Stimulated activated CD4-positive, alpha-beta T cell treated with anti-CD3 and anti-CD28 coated beads, Interleukin-1b, Interleukin-23, amount 100 ng/mL, for 1 hour (primary cell): Measurements from ENCODE around the gene CHST11.

ENCODE experiments used
- DNase-seq, 2 donors: peaks; one replicate each; pipeline ENCODE4 v3.0.0-alpha.2; 2020; ENCODE audit warnings: low read depth in 2 of 2

Gene CHST11

GRCh38 chr12:104503191-104503590 is 46.4 kb downstream of the CHST11 start:
- no peak for DNase-seq

DNA sequence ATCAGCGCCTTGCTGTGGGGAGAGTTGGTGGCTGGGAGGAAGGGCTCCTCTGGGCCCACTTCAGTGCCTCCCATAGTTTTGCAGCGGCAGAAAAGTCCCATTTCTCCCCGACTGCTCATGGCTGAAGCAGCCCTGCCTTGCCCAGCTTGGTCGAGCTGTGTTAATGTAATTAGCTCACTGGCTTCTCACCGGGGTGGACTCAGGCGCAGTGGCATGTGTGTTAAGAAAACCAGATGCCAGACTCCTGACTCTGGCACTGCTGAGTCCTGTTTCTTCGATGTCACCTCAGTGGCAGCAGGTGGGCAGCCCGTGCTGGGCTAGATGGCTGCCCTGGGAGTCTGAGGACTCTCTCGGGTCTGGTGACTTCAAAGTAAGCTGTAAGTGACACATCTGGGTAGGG is 47.4 kb downstream of the CHST11 start:
- no peak for DNase-seq

GRCh38 chr12:104505095-104505818 is 48.5 kb downstream of the CHST11 start:
- DNase-seq: no peak

GRCh38 chr12:104506676-104507401 is 50.1 kb downstream of the CHST11 start:
- no peak for DNase-seq

DNA sequence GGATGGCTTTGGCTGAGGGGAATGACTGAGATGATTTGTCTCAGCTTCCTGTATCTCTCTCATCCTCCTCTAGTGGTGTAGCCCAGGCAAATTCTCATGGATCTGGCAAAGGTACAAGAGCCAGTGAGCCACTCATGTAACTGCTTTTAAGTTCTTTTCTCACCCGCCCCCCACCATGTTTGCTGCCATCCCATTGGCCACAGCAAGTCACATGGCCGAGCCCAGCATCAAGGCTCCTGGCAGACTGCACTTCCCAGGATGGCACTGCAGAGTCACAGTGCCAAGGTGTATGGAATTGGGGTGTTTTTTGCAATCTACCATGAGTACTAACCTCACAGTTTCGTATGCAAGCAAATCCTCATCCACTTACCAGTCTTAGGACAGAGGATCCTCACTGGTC is 50.9 kb downstream of the CHST11 start:
- no peak for DNase-seq

GRCh38 chr12:104508752-104509446 is 52.2 kb downstream of the CHST11 start:
- DNase-seq: no peak

DNA sequence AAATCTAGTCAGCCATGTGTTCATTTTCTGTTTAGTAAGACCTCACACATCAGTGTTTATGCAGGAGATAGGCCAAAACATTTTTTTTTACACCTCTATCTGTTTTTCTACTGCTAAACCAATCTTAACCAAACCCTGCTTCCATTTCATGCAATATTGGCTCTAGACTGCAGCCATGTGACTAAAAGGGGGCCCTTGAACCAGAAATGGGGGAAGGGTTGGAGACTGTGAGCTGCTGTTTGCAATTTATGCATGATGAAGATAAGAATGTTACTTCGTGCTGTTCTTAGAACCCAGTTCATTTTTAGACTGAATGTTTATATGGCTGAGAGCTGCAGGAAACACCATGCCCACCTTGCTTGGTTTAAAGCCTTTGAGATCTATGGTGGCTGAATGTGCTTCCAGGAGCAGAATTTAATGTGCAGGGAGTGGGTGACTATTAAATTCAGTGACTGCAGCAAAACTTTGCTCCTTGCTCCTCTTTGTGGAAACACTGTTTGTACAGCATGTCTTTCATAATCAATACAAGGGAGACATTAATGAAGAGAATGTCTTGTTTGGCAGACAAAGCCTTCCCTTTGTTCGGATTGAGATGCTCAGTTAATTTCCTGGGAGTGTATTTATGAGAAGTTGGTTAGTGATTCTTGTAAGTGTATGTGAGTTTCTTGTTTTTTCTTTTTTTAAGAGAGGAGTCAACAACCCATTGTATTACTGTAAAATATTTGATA is 53.6 kb downstream of the CHST11 start:
- DNase-seq: no peak

GRCh38 chr12:104510873-104511440 is 54.2 kb downstream of the CHST11 start:
- no peak for DNase-seq

GRCh38 chr12:104513681-104514080 is 56.9 kb downstream of the CHST11 start:
- no peak for DNase-seq

- DNase-seq: no peak
These were observed 57.5 kb downstream of the CHST11 start for GRCh38 chr12:104514092-104514810.

DNA sequence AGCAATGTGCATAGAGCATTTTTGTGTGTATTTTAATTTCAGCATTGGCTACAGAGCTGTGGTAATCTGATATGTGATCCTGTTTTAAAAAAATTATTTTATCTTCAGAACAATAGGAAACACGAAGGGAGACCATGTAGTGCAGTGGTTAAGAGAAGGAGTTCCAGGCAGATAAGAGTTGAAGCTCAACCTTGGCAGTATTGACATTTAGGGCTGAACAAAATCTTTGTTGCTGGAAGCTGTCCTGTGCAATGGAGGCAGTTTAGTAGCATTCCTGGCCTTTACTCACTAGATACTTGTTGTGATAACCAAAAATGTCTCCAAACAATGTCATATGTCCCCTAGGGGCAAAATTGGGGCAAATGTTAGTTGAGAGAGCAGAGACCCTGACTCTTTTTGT is 59.2 kb downstream of the CHST11 start:
- no peak for DNase-seq

DNA sequence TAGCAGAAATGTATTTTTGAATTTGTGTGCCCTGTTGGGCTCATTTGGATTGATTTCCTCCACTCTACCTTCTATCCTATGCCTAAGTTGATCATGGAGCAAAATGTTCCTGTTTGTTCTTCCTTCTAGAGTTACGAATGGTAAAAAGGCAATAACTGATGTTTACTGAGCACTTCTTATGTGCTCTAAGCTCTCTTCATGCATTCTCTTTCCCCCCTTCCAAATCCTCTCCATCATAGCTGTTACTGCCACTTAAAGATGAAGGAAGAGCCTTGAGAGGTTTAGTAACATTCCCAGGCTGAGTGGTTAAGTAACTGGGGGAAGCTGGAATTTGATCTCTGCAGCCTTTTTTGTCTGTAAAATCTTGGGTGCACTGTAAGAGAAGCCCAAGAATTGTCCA is 60.1 kb downstream of the CHST11 start:
- DNase-seq: no peak

- no peak for DNase-seq
These were observed 61.1 kb downstream of the CHST11 start for GRCh38 chr12:104517880-104518279.

- no peak for DNase-seq
These were observed 62.7 kb downstream of the CHST11 start for GRCh38 chr12:104519190-104520019.

- no peak for DNase-seq
These were observed 63.6 kb downstream of the CHST11 start for GRCh38 chr12:104520242-104520900.

- no peak for DNase-seq
These were observed 65.0 kb downstream of the CHST11 start for GRCh38 chr12:104521731-104522130.

GRCh38 chr12:104522985-104523722 is 66.4 kb downstream of the CHST11 start:
- no peak for DNase-seq

- no peak for DNase-seq
These were observed 67.5 kb downstream of the CHST11 start for GRCh38 chr12:104524034-104524832.
